SW 1271 (cell line): ENCODE results near the gene SMIM1.
A peak's percentile ranks its signal among the peaks of the same experiment; 100 is the strongest.

Experiments used
- DNase-seq, 2 experiments: peaks; one replicate each; lab custom pipeline; 2025; lab: John Stamatoyannopoulos, UW

The SMIM1 gene

GRCh38 chr1:3772715-3773571 lies at the start of gene SMIM1:
SMIM1 (plus strand) TSS chr1:3772749; CDS start chr1:3775374, 2,625 bp downstream.
- DNase-seq: no peak

DNA sequence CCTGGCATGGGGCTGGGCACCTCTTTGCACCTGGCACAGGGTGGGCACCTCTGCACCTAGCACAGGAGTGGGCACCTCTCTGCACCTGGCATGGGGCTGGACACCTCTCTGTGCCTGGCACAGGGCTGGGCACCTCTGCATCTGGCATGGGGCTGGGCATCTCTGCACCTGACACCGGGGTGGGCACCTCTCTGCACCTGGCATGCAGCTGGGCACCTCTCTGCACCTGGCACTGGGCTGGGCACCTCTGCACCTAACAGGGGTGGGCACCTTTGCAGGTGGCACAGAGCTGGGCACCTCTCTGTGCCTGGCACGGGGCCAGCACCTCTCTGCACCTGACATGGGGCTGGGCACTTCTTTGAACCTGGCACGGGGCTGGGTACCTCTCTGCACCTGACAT lies 49.7 kb upstream of the SMIM1 start:
- DNase-seq: no peak

DNA sequence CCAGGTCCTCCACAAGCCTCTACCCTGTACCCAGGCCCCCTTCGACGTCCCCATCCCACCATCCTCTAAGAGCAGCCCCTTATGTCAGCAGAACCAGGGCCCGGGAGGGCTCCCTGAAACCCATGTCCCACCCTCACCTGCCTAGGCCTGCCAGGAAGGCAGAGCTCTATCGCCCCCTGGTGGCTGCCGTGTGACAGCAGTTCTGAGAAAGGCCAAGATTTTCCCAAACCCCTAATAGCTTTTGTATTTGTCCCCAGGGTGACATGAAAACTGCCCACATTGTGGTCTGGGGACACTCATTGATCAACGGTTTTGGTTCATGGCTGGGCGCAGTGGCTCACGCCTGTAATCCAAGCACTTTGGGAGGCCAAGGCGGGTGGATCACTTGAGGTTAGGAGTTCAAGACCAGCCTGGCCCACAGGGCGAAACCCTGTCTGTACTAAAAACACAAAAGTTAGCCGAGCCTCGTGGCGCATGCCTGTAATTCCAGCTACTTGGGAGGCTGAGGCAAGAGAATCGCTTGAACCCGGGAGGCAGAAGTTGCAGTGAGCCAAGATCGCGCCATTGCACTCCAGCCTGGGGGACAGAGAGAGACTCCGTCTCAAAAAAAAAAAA lies 48.0 kb upstream of the SMIM1 start:
- DNase-seq: peak in 1 of 2 experiments; percentile 33

- no peak for DNase-seq
Measured at GRCh38 chr1:3725366-3725765, 47.2 kb upstream of the SMIM1 start.

DNA sequence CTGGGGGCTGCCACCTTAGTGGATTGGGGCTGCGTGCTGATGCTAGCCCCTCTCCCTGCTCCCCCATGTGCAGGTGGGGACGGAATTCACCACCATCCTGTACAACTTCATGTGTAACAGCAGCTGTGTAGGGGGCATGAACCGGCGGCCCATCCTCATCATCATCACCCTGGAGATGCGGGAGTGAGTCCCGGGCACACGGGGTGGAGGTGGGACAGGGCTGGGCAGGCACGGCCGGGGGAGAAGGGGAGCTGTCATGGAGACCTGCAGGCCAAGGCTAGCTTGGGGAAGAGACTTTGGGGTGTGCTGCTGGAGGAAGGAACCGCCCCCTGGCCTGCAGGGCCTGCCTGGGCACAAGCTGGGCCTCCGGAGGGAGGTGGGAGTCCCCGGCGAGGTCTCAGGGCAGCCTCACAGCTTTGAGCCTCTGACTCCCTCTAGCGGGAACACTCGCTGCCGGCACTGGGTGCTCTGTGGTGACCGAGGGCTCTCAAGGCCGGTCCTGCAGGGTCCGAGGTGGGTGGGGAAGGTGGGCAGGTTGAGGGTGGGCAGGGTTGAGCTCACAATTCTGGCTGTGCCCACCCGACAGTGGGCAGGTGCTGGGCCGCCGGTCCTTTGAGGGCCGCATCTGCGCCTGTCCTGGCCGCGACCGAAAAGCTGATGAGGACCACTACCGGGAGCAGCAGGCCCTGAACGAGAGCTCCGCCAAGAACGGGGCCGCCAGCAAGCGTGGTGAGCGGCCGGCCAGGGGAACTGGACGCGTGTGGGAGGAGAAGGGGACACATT lies 45.3 kb upstream of the SMIM1 start:
- no peak for DNase-seq

GRCh38 chr1:3727825-3728776 lies 44.4 kb upstream of the SMIM1 start:
- DNase-seq: no peak

GRCh38 chr1:3729594-3730542 lies 42.7 kb upstream of the SMIM1 start:
- no peak for DNase-seq

GRCh38 chr1:3730543-3731247 lies 41.9 kb upstream of the SMIM1 start:
- no peak for DNase-seq

DNA sequence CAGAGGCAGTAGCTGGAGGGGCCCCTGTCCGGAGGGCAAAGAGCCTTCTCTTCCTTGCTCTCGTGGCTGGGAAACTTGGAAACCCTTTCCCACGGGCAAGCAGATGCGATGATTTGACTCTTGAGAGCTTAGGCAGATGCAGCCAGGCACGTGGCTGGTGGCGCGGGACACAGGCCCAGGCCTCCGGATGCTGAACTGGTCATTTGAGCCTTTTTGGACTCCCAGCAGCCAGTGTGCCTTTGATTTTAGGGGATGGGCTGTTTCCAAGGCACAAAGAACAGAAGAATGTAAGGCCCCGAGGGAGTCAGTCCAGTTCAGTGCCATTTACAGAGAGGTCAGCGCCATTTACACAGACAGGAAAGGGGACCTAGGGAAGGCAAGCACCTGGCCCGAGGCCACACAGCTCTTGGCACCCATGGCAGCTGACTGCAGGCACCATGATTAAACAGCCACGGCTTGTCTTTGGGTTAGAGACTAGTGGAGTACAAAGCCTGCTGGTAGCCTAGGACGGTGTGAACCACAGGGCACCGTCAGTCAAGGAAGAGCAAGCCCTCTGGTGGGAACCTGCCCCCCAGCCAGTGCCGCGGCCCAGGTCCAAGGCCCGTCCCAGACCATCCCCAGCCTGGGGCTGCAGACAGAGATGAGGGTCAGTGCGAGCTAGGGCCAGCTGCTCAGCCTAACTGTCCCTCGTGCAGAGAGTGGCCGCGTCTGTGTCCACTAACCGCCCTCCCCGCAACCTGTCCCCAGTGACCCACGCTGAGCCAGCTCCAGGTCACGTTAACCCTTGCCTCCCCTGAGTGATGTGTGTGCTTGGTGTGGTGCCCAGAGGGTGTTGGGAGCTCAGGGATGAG lies 40.7 kb upstream of the SMIM1 start:
- no peak for DNase-seq

- no peak for DNase-seq
Measured at GRCh38 chr1:3732434-3733093, 40.0 kb upstream of the SMIM1 start.

DNA sequence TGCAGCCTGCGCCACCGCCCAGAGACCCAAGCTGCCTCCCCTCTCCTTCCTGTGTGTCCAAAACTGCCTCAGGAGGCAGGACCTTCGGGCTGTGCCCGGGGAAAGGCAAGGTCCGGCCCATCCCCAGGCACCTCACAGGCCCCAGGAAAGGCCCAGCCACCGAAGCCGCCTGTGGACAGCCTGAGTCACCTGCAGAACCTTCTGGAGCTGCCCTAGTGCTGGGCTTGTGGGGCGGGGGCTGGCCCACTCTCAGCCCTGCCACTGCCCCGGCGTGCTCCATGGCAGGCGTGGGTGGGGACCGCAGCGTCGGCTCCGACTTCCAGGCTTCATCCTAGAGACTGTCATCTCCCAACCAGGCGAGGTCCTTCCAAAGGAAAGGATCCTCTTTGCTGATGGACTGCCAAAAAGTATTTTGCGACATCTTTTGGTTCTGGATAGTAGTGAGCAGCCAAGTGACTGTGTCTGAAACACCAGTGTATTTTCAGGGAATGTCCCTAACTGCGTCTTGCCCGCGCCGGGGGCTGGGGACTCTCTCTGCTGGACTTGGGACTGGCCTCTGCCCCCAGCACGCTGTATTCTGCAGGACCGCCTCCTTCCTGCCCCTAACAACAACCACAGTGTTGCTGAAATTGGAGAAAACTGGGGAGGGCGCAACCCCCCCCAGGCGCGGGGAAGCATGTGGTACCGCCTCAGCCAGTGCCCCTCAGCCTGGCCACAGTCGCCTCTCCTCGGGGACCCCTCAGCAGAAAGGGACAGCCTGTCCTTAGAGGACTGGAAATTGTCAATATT lies 39.3 kb upstream of the SMIM1 start:
- no peak for DNase-seq

DNA sequence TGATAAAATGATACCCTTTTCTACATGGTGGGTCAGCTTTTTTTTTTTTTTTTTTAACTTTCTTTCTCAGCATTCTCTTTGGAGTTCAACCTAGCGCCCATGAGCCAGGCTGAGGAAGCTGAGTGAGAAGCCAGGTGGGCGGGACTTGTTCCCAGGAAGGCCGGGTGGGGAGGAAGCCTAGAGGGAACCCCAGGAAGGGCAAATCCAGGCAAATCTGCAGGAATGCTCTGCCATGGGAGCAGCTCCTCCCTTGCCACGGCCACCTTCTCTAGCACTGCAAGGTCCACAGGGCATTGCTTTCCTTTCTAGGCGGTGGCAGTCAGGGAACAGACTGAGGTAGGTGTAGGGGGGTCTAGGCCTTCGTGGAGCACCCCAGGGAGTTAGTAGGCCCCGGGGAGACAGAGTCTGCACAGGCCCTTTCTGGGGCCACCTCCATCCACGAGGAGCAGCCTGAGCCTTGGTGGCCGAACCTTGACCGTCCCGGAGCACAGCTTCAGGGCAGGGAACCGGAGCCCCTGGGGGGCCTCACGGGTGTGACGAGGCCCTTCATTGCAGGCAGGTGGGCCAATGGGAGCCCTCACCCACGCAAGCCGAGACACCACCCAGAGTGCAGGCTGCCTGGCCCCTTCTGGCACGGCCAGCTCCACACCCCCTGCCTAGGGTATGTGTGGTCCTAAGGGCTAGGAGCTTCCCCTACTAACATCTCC lies 38.5 kb upstream of the SMIM1 start:
- DNase-seq: no peak

- no peak for DNase-seq
Measured at GRCh38 chr1:3734602-3735001, 37.9 kb upstream of the SMIM1 start.

DNA sequence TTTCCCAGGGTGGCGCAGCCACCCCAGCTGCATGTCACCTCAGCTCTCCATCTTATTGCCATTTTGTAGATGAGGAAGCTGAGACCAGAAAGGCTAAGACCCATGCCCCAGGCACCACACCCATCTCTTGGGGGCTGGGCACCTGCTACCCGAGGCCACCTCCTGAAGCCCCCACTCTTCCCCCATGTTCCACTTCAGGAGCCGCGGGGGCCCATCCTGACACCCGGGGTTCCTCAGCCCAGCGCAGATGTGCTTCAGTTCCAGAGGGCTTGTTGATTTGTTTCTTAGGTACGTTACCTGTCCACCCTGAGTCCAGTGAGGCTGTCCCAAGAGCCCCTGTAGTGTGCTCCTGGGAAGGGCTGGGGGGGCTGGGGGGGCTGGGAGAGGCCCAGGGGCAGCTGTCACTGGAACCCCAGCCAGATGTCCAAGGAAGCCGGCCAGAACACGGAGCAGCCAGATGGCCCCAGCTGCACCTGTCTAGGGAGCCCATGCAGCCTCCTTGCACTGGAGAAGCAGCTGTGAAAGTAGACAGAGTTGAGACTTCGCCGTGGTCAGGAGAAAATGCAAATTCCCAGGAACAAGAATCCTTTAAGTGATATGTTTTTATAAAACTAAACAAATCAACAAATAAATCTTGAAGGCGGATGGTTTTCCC lies 37.4 kb upstream of the SMIM1 start:
- no peak for DNase-seq

DNA sequence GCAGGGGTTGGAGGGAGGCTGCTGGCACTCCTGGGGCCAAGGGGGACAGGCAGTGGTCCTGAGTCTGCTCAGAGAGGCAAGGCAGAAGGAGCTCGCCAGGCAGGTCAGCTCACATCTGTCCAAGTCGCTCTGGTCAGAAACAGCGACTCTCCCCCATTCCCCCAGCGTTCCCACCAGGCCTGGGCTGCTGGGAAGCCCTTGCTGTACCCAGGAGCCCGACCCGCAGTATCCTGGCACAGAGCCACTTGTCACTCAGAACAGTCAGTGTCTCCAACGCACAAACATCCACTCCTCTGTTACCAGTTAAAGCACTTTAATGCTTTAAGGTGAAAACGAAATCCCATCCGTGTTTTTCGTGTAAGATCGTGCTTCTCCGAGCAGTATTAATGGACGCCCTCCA lies 36.9 kb upstream of the SMIM1 start:
- DNase-seq: no peak

DNA sequence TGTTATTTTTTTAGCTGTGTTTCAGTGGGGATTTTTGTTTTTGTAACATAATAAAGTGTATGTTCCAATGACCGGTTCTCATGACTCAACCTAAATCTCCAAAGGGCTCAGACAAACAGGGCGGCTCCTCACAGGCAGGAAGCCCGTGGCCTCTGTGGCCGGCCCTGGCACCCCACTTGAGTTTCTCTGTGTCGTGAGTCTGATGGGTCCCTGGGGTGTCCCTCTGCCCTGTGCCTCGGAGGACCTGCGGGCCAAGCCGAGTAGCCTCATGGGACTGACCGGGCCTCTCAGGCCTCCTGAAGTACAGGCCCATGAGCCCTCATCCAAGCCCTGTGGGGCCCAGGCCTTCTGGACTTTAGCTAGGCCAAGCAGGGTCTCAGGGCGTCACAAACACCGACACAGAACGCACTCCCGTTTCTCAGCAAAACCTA lies 36.4 kb upstream of the SMIM1 start:
- no peak for DNase-seq
